ENCODE data around the gene SBNO2.
A peak's percentile ranks its signal among the peaks of the same experiment; 100 is the strongest.

SBNO2 gene

GRCh38 chr19:1098177-1099051, 75.7 kb downstream of the SBNO2 start:
- no peak overlapping the region for H3K4me3 ChIP-seq (ENCODE audit: low read length)
- TF ChIP-seq CTCF (IDR thresholded peaks at IDR 0.05; ENCODE audit: insufficient read depth, low read depth, low read length, missing control alignments): peak; percentile 12
- DNase-seq (ENCODE audit: low read depth): peak; percentile 93

- no peak overlapping the region for H3K4me3 ChIP-seq (ENCODE audit: low read length)
- DNase-seq (ENCODE audit: low read depth): no peak
- no peak for TF ChIP-seq CTCF (IDR thresholded peaks at IDR 0.05; ENCODE audit: insufficient read depth, low read depth, low read length, missing control alignments)
Measured at GRCh38 chr19:1097810-1098176, 76.3 kb downstream of the SBNO2 start.

GRCh38 chr19:1094978-1095701, 78.9 kb downstream of the SBNO2 start, which contains the start of gene POLR2E:
TSS of gene POLR2E (minus strand) at chr19:1095375. CDS start at chr19:1095315, 60 bp downstream.
- DNase-seq (ENCODE audit: low read depth): peak; percentile 98
- TF ChIP-seq CTCF (IDR thresholded peaks at IDR 0.05; ENCODE audit: insufficient read depth, low read depth, low read length, missing control alignments): no peak

GRCh38 chr19:1094655-1094977, 79.5 kb downstream of the SBNO2 start:
- no peak for DNase-seq (ENCODE audit: low read depth)
- TF ChIP-seq CTCF (IDR thresholded peaks at IDR 0.05; ENCODE audit: insufficient read depth, low read depth, low read length, missing control alignments): no peak
- H3K4me3 ChIP-seq (ENCODE audit: low read length): peak overlapping the region; percentile 95

More at GRCh38 chr19:1094978-1095701, 78.9 kb downstream of the SBNO2 start, which contains the start of gene POLR2E:
- peak within 1 kb of the TSS; percentile 95 for H3K4me3 ChIP-seq (ENCODE audit: low read length)

GRCh38 chr19:1093811-1094553, 80.1 kb downstream of the SBNO2 start:
- H3K4me3 ChIP-seq (ENCODE audit: low read length): peak overlapping the region; percentile 95
- no peak for TF ChIP-seq CTCF (IDR thresholded peaks at IDR 0.05; ENCODE audit: insufficient read depth, low read depth, low read length, missing control alignments)
- no peak for DNase-seq (ENCODE audit: low read depth)

GRCh38 chr19:1093330-1093729, 80.7 kb downstream of the SBNO2 start:
- no peak for DNase-seq (ENCODE audit: low read depth)
- H3K4me3 ChIP-seq (ENCODE audit: low read length): no peak overlapping the region
- no peak for TF ChIP-seq CTCF (IDR thresholded peaks at IDR 0.05; ENCODE audit: insufficient read depth, low read depth, low read length, missing control alignments)
